GM23338 (cell line): ENCODE measurements around the gene CTDSPL. TPM values are rescaled to one million over a fixed set of nuclear protein-coding genes. Genes with fewer than 3 reads are reported as not detected.

Experiments
- ATAC-seq: fragments of 200-7000 bp; cut with Tn5 transposase; 3 replicates; pipeline ENCODE4 v1.9.1; 2020
- DNase-seq: peaks from one replicate; pipeline ENCODE4 v3.0.0-alpha.2; 2015; ENCODE audit warnings: low spot score
- H2AFZ ChIP-seq: fragments of 200-600 bp; sonication (generic); 2 replicates; pipeline ENCODE4 v1.8.0; 2016; ENCODE audit warnings: antibody characterized with exemption, mild to moderate bottlenecking, moderate library complexity
- H3F3A ChIP-seq: fragments of 200-600 bp; sonication (generic); replicated peaks from 2 replicates; pipeline ENCODE4 v1.8.0; 2017; ENCODE audit warnings: antibody characterized with exemption, mixed run types, low read depth
- H3K27ac ChIP-seq: fragments of 200-600 bp; sonication (generic); 2 replicates; pipeline ENCODE4 v1.6.1; 2016; ENCODE audit warnings: low read depth
- H3K27me3 ChIP-seq: fragments of 200-600 bp; sonication (generic); 2 replicates; pipeline ENCODE4 v1.8.0; 2016; ENCODE audit warnings: mild to moderate bottlenecking, mixed run types, moderate library complexity; ENCODE audit not compliant: insufficient read depth
- H3K36me3 ChIP-seq: fragments of 200-600 bp; sonication (generic); 2 replicates; pipeline ENCODE4 v1.8.0; 2016; ENCODE audit warnings: mild to moderate bottlenecking; ENCODE audit not compliant: insufficient read depth
- H3K4me1 ChIP-seq: fragments of 200-600 bp; sonication (generic); 2 replicates; pipeline ENCODE4 v1.8.0; 2016; ENCODE audit warnings: mild to moderate bottlenecking, moderate library complexity; ENCODE audit not compliant: insufficient read depth
- H3K4me2 ChIP-seq: fragments of 200-600 bp; sonication (generic); 2 replicates; pipeline ENCODE4 v1.7.1; 2017; ENCODE audit warnings: mixed run types
- H3K4me3 ChIP-seq: fragments of 200-600 bp; sonication (generic); 2 replicates; pipeline ENCODE4 v1.6.1; 2016; ENCODE audit warnings: mixed run types
- H3K79me2 ChIP-seq: fragments of 200-600 bp; sonication (generic); replicated peaks from 2 replicates; pipeline ENCODE4 v1.8.0; 2017; ENCODE audit warnings: mild to moderate bottlenecking; ENCODE audit not compliant: insufficient read depth
- H3K9me2 ChIP-seq: fragments of 200-600 bp; sonication (generic); 2 replicates; pipeline ENCODE4 v1.8.0; 2017; ENCODE audit not compliant: insufficient read depth
- H4K20me1 ChIP-seq: fragments of 200-600 bp; sonication (generic); replicated peaks from 2 replicates; pipeline ENCODE4 v1.8.0; 2017; ENCODE audit warnings: mild to moderate bottlenecking; ENCODE audit not compliant: insufficient read depth
- H3K27ac Mint-ChIP-seq: 2 replicates; pipeline ENCODE4 v1.8.0; 2020; ENCODE audit warnings: inconsistent platforms, mild to moderate bottlenecking, moderate library complexity, mixed read lengths
- H3K27me3 Mint-ChIP-seq: 3 replicates; pipeline ENCODE4 v1.8.0; 2022; ENCODE audit warnings: low read depth, mild to moderate bottlenecking, moderate library complexity, mixed read lengths, inconsistent platforms; ENCODE audit not compliant: insufficient read depth, poor library complexity
- H3K36me3 Mint-ChIP-seq: 3 replicates; pipeline ENCODE4 v1.8.0; 2021; ENCODE audit warnings: low read depth, mild to moderate bottlenecking, inconsistent platforms, moderate library complexity, mixed read lengths
- H3K4me1 Mint-ChIP-seq: 3 replicates; pipeline ENCODE4 v1.8.0; 2020; ENCODE audit warnings: mild to moderate bottlenecking, inconsistent platforms, mixed read lengths
- H3K4me3 Mint-ChIP-seq: 3 replicates; pipeline ENCODE4 v1.8.0; 2021; ENCODE audit warnings: moderate library complexity, mild to moderate bottlenecking, inconsistent platforms, mixed read lengths
- H3K9me3 Mint-ChIP-seq: 3 replicates; pipeline ENCODE4 v1.8.0; 2020; ENCODE audit warnings: moderate library complexity, mild to moderate bottlenecking, inconsistent platforms, mixed read lengths
- CREB1 ChIP-seq: fragments of 250-450 bp; sonication (Bioruptor Pico); IDR thresholded peaks from 2 replicates; pipeline ENCODE4 v1.5.0; 2020; ENCODE audit warnings: low read depth, mild to moderate bottlenecking, moderate library complexity
- CTCF ChIP-seq, 2 experiments: fragments of 200-600 bp in 1 of 2; sonication (generic) in 1 of 2; conservative IDR thresholded peaks; 2 replicates each; pipeline versions ENCODE4 v1.5.1 to v1.6.1; 2016 to 2017; ENCODE audit warnings: antibody characterized with exemption in 2 of 2, low read depth in 2 of 2, mild to moderate bottlenecking in 2 of 2, moderate library complexity in 1 of 2
- ETS1 ChIP-seq: IDR thresholded peaks from 2 replicates; pipeline ENCODE4 v1.6.1; 2016; ENCODE audit warnings: antibody characterized with exemption
- EZH2 ChIP-seq: fragments of 200-600 bp; sonication (generic); IDR thresholded peaks from one replicate; pipeline ENCODE4 v1.8.0; 2017; ENCODE audit warnings: antibody characterized with exemption, mild to moderate bottlenecking, low read depth; ENCODE audit not compliant: unreplicated experiment
- EZH2phosphoT487 ChIP-seq: fragments of 200-600 bp; sonication (generic); IDR thresholded peaks from one replicate; pipeline ENCODE4 v1.8.1; 2018; ENCODE audit warnings: antibody characterized with exemption; ENCODE audit not compliant: unreplicated experiment
- NANOG ChIP-seq: IDR thresholded peaks from 2 replicates; pipeline ENCODE4 v1.6.1; 2016; ENCODE audit warnings: antibody characterized with exemption, borderline replicate concordance
- POLR2AphosphoS5 ChIP-seq: IDR thresholded peaks from 2 replicates; pipeline ENCODE4 v1.6.1; 2016; ENCODE audit warnings: antibody characterized with exemption, low read depth
- REST ChIP-seq: IDR thresholded peaks from one replicate; pipeline ENCODE4 v1.6.1; 2018; ENCODE audit warnings: antibody characterized with exemption; ENCODE audit not compliant: unreplicated experiment
- STAT1 ChIP-seq: IDR thresholded peaks from one replicate; pipeline ENCODE4 v1.6.1; 2016; ENCODE audit warnings: antibody characterized with exemption; ENCODE audit not compliant: unreplicated experiment
- ZNF114 ChIP-seq: fragments of 250-450 bp; sonication (Bioruptor Pico); IDR thresholded peaks from 2 replicates; pipeline ENCODE4 v1.5.0; 2020; ENCODE audit warnings: mild to moderate bottlenecking, moderate library complexity
- ZNF331 ChIP-seq: fragments of 250-450 bp; sonication (Bioruptor Pico); IDR thresholded peaks from 2 replicates; pipeline ENCODE4 v1.5.0; 2020; ENCODE audit warnings: low read depth, mild to moderate bottlenecking, moderate library complexity
- ZNF462 ChIP-seq: fragments of 250-450 bp; sonication (Bioruptor Pico); IDR thresholded peaks from 2 replicates; pipeline ENCODE4 v1.5.0; 2020; ENCODE audit warnings: mild to moderate bottlenecking, moderate library complexity
- polyA plus RNA-seq: library from polyadenylated mRNA; unstranded; fragments of >200 nt; fragmentation: Nextera tagmentation; extraction: Ambion mirVana; gene quantifications from 2 replicates; pipeline ENCODE4 v1.2.1, GENCODE V29; 2016
- total RNA-seq: library from RNA; depleted of rRNA; stranded (reverse); fragments of >200 nt; shearing (Covaris generic); gene quantifications from 2 replicates; pipeline ENCODE4 v1.2.3, GENCODE V29; 2014

The CTDSPL gene
- total and polyA plus RNA-seq, 2 experiments from 2014 or later = 23.2 to 42.0 TPM

GRCh38 chr3:38021196-38021595, 159.5 kb downstream of the CTDSPL start:
- Mint-ChIP-seq H3K4me3 (no peak overlapping the region), H3K27ac (no peak overlapping the region), H3K36me3 (peaks cover 8% of the 10 kb centered on the region), H3K9me3 (no peaks in the 10 kb centered on the region), H3K27me3 (peaks cover 19% of the 10 kb centered on the region), H3K4me1 (peaks cover 7% of the 10 kb centered on the region)
- Histone ChIP-seq H3K36me3 (no peaks in the 10 kb centered on the region), H3K27me3 (peaks cover 9% of the 10 kb centered on the region; the same call in 1 of the 2 replicates), H3K4me1 (no peaks in the 10 kb centered on the region), H3K79me2 (no peaks in the 10 kb centered on the region; the same call in 1 of the 2 replicates), H3K4me2 (no peak overlapping the region), H4K20me1 (peaks cover 3% of the 10 kb centered on the region; the same call in 1 of the 2 replicates), H2AFZ (no peak overlapping the region), H3K4me3 (no peak overlapping the region), H3K9me2 (no peaks in the 10 kb centered on the region), H3F3A (no peaks in the 10 kb centered on the region), H3K27ac (no peak overlapping the region)
- no peak for DNase-seq
- ATAC-seq = no peak
- TF ChIP-seq ETS1 (no peak), CREB1 (CRISPR knock-in tag) (no peak), REST (no peak), CTCF (conservative IDR thresholded peaks at IDR 0.05; ENCODE audit: low read depth in 2 of 2) (no peak), NANOG (no peak), ZNF462 (CRISPR knock-in tag) (no peak), ZNF331 (CRISPR knock-in tag) (no peak), ZNF114 (CRISPR knock-in tag) (no peak), STAT1 (no peak), POLR2AphosphoS5 (no peak), EZH2 (no peak), EZH2phosphoT487 (no peak)
